Stimulated activated CD4-positive, alpha-beta T cell treated with anti-CD3 and anti-CD28 coated beads, TNF-alpha, amount 100 ng/mL, for 48 hours (primary cell): Measurements from ENCODE around the gene LRRN3.
"Not testable (repeated sequence)": the region's sequence is repeated elsewhere in the genome, so short reads cannot be mapped to it uniquely, and the experiment has no call there.

Experiments
- DNase-seq, 3 donors: peaks; one replicate each; pipeline ENCODE4 v3.0.0-alpha.2; 2020; ENCODE audit warnings: low read depth in 3 of 3

The LRRN3 gene

GRCh38 chr7:111090846-111091245, at the start of gene LRRN3:
Gene LRRN3, plus strand, starts transcription at chr7:111091127. Its CDS starts 31,646 bp downstream, at chr7:111122773.
- DNase-seq: peak in 2 of 3 donors; percentile 15 to 34

GRCh38 chr7:111041577-111041976, 49.4 kb upstream of the LRRN3 start:
- DNase-seq: no peak

GRCh38 chr7:111042842-111043241, 48.1 kb upstream of the LRRN3 start:
- DNase-seq: no peak

GRCh38 chr7:111043561-111043960, 47.4 kb upstream of the LRRN3 start:
- no peak for DNase-seq

GRCh38 chr7:111045449-111045848, 45.5 kb upstream of the LRRN3 start:
- no peak for DNase-seq

- DNase-seq: no peak
These were observed 43.3 kb upstream of the LRRN3 start for GRCh38 chr7:111047595-111047994.

GRCh38 chr7:111049971-111050680, 40.8 kb upstream of the LRRN3 start:
- no peak for DNase-seq

- no peak for DNase-seq
These were observed 40.0 kb upstream of the LRRN3 start for GRCh38 chr7:111050875-111051416.

- no peak for DNase-seq
These were observed 39.1 kb upstream of the LRRN3 start for GRCh38 chr7:111051832-111052231.

GRCh38 chr7:111053035-111053434, 37.9 kb upstream of the LRRN3 start:
- DNase-seq: no peak

GRCh38 chr7:111056371-111056770, 34.6 kb upstream of the LRRN3 start:
- DNase-seq: no peak

GRCh38 chr7:111057066-111057465, 33.9 kb upstream of the LRRN3 start:
- DNase-seq: no peak

GRCh38 chr7:111059833-111060232, 31.1 kb upstream of the LRRN3 start:
- DNase-seq: no peak

- no peak for DNase-seq
These were observed 27.8 kb upstream of the LRRN3 start for GRCh38 chr7:111063166-111063565.

GRCh38 chr7:111067251-111067650, 23.7 kb upstream of the LRRN3 start:
- DNase-seq: no peak

GRCh38 chr7:111067682-111068081, 23.2 kb upstream of the LRRN3 start:
- no peak for DNase-seq

- DNase-seq: no peak
These were observed 22.3 kb upstream of the LRRN3 start for GRCh38 chr7:111068618-111069017.

GRCh38 chr7:111071556-111071955, 19.4 kb upstream of the LRRN3 start:
- no peak for DNase-seq

- DNase-seq: not testable (repeated sequence)
These were observed 18.3 kb upstream of the LRRN3 start for GRCh38 chr7:111072658-111073057.

- DNase-seq: no peak
These were observed 16.7 kb upstream of the LRRN3 start for GRCh38 chr7:111074071-111074747.

- DNase-seq: no peak
These were observed 16.2 kb upstream of the LRRN3 start for GRCh38 chr7:111074748-111075146.

GRCh38 chr7:111075498-111075897, 15.4 kb upstream of the LRRN3 start:
- DNase-seq: no peak

- DNase-seq: no peak
These were observed 14.7 kb upstream of the LRRN3 start for GRCh38 chr7:111076205-111076604.
